DOHH2 (cell line): ENCODE results near the gene WDR5.

Experiments
- H3F3A ChIP-seq: fragments of 200-600 bp; sonication (generic), shearing (Covaris generic); 2 replicates; pipeline ENCODE4 v1.6.0; 2016; ENCODE audit warnings: antibody characterized with exemption, mild to moderate bottlenecking; ENCODE audit not compliant: control insufficient read depth, insufficient read depth
- H3K27ac ChIP-seq: fragments of 200-600 bp; sonication (generic); 2 replicates; pipeline ENCODE4 v1.5.1; 2014; ENCODE audit warnings: low read depth, mild to moderate bottlenecking, low read length, moderate library complexity
- H3K27me3 ChIP-seq: fragments of 200-600 bp; sonication (generic); 2 replicates; pipeline ENCODE4 v1.6.1; 2014; ENCODE audit warnings: mild to moderate bottlenecking, low read length, mixed read lengths; ENCODE audit not compliant: control insufficient read depth
- H3K36me3 ChIP-seq: fragments of 200-600 bp; sonication (generic); 2 replicates; pipeline ENCODE4 v1.6.1; 2014; ENCODE audit warnings: mild to moderate bottlenecking, low read length, moderate library complexity, mixed read lengths; ENCODE audit not compliant: control insufficient read depth
- H3K4me1 ChIP-seq: fragments of 200-600 bp; sonication (generic); 2 replicates; pipeline ENCODE4 v1.6.1; 2014; ENCODE audit warnings: mild to moderate bottlenecking, low read length, mixed read lengths; ENCODE audit not compliant: control insufficient read depth
- H3K4me2 ChIP-seq: fragments of 200-600 bp; sonication (generic); 2 replicates; pipeline ENCODE4 v1.6.0; 2014; ENCODE audit warnings: mild to moderate bottlenecking, low read length, moderate library complexity
- H3K4me3 ChIP-seq: fragments of 200-600 bp; sonication (generic); 2 replicates; pipeline ENCODE4 v1.5.1; 2014; ENCODE audit warnings: mild to moderate bottlenecking, low read length, mixed read lengths
- H3K79me2 ChIP-seq: fragments of 200-600 bp; sonication (generic); 2 replicates; pipeline ENCODE4 v1.6.1; 2014; ENCODE audit warnings: mild to moderate bottlenecking, low read length, mixed read lengths; ENCODE audit not compliant: control insufficient read depth
- H3K9me2 ChIP-seq: fragments of 200-600 bp; sonication (generic); replicated peaks from 2 replicates; pipeline ENCODE4 v1.6.1; 2014; ENCODE audit warnings: mild to moderate bottlenecking, low read length, mixed read lengths; ENCODE audit not compliant: control insufficient read depth
- H3K9me3 ChIP-seq: fragments of 200-600 bp; sonication (generic); 2 replicates; pipeline ENCODE4 v1.6.1; 2014; ENCODE audit warnings: antibody characterized with exemption, low read length, mixed read lengths; ENCODE audit not compliant: control insufficient read depth, insufficient read depth
- H4K20me1 ChIP-seq: fragments of 200-600 bp; sonication (generic); 2 replicates; pipeline ENCODE4 v1.6.0; 2014; ENCODE audit warnings: low read depth, mild to moderate bottlenecking, antibody characterized with exemption, low read length, moderate library complexity; ENCODE audit not compliant: control insufficient read depth, insufficient read depth
- EZH2phosphoT487 ChIP-seq: fragments of 200-600 bp; sonication (generic); IDR thresholded peaks from 2 replicates; pipeline ENCODE4 v1.6.1; 2017; ENCODE audit warnings: borderline replicate concordance, mild to moderate bottlenecking, antibody characterized with exemption, low read length, moderate library complexity, mixed read lengths
- TF ChIP-seq, protein P1 (sequence below): fragments of 200-600 bp; sonication (generic); IDR thresholded peaks from one replicate; pipeline ENCODE4 v1.5.1; 2014; ENCODE audit warnings: antibody characterized with exemption, mild to moderate bottlenecking, low read depth, low read length; ENCODE audit not compliant: poor library complexity, severe bottlenecking

The WDR5 gene

DNA sequence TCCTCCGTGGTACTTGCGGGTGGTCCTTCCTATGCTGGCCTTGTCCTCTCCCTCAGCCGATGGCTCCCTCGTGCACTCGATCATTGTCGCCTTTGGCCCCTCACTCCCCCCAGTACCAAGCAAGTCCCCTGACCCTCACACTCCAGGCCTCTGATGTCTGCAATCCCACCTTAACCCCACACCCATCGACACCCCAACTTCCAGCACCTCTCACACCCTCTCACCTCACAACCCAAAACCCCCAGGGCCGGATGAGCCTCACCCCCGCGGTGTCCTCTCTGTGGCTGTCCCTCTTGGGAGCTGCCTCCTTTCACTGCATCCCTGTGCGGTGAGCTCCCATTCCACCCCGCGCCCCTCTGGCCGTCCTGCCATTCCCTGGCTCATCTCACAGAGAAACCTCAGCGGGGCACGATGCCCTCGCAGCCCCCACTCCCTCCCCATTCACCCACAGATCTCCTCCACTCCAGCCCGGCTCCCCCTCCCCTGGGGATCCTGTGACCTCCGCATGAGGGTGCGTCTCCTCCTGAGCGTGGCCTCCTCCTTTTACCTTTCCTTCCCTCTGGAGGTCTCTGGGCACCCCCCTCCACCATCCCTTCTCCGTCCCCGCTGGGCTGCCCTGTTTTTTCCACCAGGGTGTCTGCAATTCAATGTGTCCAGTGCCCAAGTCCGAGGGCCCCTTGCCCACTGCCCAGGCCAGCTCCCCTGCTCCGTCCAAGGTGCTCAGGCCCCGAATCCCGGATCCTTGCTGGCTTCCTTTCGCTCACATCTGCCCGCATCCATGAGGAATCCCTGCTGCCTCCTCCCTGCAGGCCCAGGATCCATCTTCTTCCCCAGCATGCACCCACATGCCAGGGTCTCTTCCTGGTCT is 44.3 kb downstream of the WDR5 start:
- Histone ChIP-seq H3K4me2 (no peak overlapping the region), H3K36me3 (no peaks in the 10 kb centered on the region), H3K9me2 (no peaks in the 10 kb centered on the region), H3F3A (no peaks in the 10 kb centered on the region), H3K79me2 (no peaks in the 10 kb centered on the region), H3K9me3 (peaks cover 6% of the 10 kb centered on the region; the same call in 1 of the 2 replicates), H3K4me3 (no peak overlapping the region), H3K4me1 (peaks cover 3% of the 10 kb centered on the region; the same call in 1 of the 2 replicates), H3K27ac (no peak overlapping the region), H4K20me1 (no peaks in the 10 kb centered on the region), H3K27me3 (no peaks in the 10 kb centered on the region; the same call in 1 of the 2 replicates)
- TF ChIP-seq, protein P1, sequence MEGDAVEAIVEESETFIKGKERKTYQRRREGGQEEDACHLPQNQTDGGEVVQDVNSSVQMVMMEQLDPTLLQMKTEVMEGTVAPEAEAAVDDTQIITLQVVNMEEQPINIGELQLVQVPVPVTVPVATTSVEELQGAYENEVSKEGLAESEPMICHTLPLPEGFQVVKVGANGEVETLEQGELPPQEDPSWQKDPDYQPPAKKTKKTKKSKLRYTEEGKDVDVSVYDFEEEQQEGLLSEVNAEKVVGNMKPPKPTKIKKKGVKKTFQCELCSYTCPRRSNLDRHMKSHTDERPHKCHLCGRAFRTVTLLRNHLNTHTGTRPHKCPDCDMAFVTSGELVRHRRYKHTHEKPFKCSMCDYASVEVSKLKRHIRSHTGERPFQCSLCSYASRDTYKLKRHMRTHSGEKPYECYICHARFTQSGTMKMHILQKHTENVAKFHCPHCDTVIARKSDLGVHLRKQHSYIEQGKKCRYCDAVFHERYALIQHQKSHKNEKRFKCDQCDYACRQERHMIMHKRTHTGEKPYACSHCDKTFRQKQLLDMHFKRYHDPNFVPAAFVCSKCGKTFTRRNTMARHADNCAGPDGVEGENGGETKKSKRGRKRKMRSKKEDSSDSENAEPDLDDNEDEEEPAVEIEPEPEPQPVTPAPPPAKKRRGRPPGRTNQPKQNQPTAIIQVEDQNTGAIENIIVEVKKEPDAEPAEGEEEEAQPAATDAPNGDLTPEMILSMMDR: no peak
- no peak for TF ChIP-seq EZH2phosphoT487

DNA sequence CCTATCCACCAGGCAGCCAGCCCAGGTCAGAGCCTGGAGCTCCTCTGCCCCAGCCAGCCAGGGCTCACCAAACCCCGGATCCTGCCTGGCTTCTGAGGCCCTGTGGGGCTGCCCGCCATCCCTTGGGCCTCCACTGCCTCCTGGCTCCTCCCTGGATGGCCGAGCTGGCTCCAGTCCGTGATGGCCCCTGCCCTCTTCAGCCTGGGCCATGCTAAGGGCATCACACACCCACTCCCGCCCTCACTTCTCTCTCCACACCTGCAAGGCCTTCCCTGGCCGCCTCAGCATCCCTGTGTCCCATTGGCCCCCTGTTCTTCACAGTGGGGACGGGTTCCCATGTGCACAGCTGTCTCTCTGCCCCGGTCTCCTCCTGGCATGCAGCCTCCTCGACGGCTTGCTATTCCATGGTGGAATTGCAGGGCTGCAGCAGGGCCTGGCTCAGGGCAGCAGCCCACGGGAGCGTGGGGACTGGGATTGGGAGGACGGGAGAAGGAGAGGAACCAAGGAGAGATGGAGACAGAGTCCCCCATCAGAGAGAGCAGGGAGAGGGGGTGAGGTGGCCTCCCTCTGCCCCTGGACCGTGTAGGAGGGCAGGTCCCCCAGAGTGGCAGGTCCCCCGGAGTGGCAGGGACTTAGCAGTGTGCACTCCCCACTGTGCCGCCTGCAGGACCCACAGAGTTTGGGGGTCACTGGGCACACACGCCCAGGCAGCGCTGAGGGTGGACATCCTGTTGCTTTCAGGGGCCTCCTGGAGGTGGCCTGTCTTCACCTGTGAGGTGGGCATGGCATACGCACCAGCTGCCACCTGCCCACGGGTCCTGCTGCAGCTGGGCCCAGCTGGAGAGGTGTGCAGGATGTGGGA is 45.1 kb downstream of the WDR5 start:
- no peaks in the 10 kb centered on the region for H3K9me2 ChIP-seq
- peaks cover 6% of the 10 kb centered on the region; the same call in 1 of the 2 replicates for H3K9me3 ChIP-seq
- no peaks in the 10 kb centered on the region for H3K79me2 ChIP-seq
- H3K27me3 ChIP-seq: no peaks in the 10 kb centered on the region; the same call in 1 of the 2 replicates
- no peak overlapping the region for H3K4me3 ChIP-seq
- no peak overlapping the region for H3K4me2 ChIP-seq
- H3K27ac ChIP-seq: no peak overlapping the region
- TF ChIP-seq, protein P1: no peak
- TF ChIP-seq EZH2phosphoT487: no peak
- H3K36me3 ChIP-seq: no peaks in the 10 kb centered on the region
- H3F3A ChIP-seq: peaks cover 6% of the 10 kb centered on the region
- no peaks in the 10 kb centered on the region for H3K4me1 ChIP-seq
- H4K20me1 ChIP-seq: no peaks in the 10 kb centered on the region

DNA sequence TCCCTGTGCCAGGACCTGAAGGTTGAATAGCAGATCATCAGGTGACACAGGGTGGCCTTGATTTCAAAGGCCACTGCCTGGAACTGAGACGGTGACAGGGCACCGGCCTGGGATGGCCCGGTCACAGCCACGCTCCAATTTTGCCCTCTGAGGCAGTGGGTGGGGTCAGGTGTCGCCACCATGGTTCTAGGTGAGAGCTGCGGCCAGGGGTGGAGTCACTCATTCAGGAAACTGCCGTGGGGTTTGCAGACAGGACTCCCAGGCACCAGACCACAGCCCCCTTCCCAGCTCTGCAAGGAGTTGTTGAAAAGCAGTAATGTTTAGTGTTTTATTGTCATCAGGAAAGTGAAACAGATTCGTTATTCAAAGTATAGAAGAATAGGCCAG is 45.8 kb downstream of the WDR5 start:
- no peaks in the 10 kb centered on the region for H3K79me2 ChIP-seq
- no peaks in the 10 kb centered on the region for H4K20me1 ChIP-seq
- peaks cover 7% of the 10 kb centered on the region for H3F3A ChIP-seq
- H3K27me3 ChIP-seq: no peaks in the 10 kb centered on the region; the same call in 1 of the 2 replicates
- peaks cover 6% of the 10 kb centered on the region; the same call in 1 of the 2 replicates for H3K9me3 ChIP-seq
- no peaks in the 10 kb centered on the region for H3K4me1 ChIP-seq
- no peak overlapping the region for H3K4me2 ChIP-seq
- H3K27ac ChIP-seq: no peak overlapping the region
- no peaks in the 10 kb centered on the region for H3K9me2 ChIP-seq
- no peaks in the 10 kb centered on the region for H3K36me3 ChIP-seq
- no peak overlapping the region for H3K4me3 ChIP-seq
- TF ChIP-seq, protein P1: no peak
- no peak for TF ChIP-seq EZH2phosphoT487
